Adrenal gland (tissue), 5 donors: ENCODE results near the gene KATNB1.

Experiments
- POLR2A ChIP-seq, 2 donors: fragments of 450-650 bp; IDR thresholded peaks; one replicate each; pipeline ENCODE4 v1.6.1; 2017; ENCODE audit warnings: antibody characterized with exemption in 2 of 2, mild to moderate bottlenecking in 2 of 2, moderate library complexity in 1 of 2
- TF ChIP-seq, protein P1 (sequence below), 6 experiments: fragments of 450-650 bp in 4 of 6; fragments of 200-600 bp in 2 of 6; sonication (generic) in 1 of 6; IDR thresholded peaks; 1 replicate in 5 of 6; 2 replicates in 1 of 6; pipeline versions ENCODE4 v1.5.1 to v1.8.0; 2016 to 2021; ENCODE audit warnings: antibody characterized with exemption in 6 of 6, mild to moderate bottlenecking in 2 of 6, moderate library complexity in 1 of 6
- donor health status: DM: no; HTN: no; CAD: no.

DNA sequence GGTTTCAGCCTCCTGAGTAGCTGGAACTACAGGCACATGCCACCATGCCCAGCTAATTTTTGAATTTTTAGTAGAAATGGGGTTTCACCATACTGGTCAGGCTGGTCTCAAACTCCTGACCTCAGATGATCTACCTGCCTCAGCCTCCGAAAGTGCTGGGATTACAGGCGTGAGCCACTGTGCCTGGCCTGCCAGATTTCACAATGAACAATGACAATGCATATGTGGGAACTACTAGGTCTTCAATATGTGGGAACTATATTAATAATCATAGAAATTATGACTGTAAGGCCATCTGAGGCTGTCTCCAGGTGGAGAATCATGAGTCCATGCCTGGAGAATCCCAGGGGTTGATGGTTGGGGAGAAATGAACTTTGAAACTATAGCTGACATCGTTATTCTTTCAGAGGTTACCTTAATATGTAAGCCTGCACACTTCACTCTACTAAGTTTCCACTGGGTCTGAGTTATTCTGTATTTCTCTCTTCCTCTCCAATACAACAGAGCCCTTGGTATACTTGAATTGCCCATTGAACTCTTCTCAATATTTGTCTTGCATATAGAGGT lies 48.1 kb upstream of the KATNB1 start:
- TF ChIP-seq, protein P1, sequence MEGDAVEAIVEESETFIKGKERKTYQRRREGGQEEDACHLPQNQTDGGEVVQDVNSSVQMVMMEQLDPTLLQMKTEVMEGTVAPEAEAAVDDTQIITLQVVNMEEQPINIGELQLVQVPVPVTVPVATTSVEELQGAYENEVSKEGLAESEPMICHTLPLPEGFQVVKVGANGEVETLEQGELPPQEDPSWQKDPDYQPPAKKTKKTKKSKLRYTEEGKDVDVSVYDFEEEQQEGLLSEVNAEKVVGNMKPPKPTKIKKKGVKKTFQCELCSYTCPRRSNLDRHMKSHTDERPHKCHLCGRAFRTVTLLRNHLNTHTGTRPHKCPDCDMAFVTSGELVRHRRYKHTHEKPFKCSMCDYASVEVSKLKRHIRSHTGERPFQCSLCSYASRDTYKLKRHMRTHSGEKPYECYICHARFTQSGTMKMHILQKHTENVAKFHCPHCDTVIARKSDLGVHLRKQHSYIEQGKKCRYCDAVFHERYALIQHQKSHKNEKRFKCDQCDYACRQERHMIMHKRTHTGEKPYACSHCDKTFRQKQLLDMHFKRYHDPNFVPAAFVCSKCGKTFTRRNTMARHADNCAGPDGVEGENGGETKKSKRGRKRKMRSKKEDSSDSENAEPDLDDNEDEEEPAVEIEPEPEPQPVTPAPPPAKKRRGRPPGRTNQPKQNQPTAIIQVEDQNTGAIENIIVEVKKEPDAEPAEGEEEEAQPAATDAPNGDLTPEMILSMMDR (IDR thresholded peaks at IDR 0.05), result no peak
- no peak for TF ChIP-seq POLR2A (IDR thresholded peaks at IDR 0.05)
